Hematopoietic multipotent progenitor cell treated with erythropoietin and hydrocortisone succinate and interleukin-3 and kit ligand, for 17 days (in vitro differentiated cells): ENCODE measurements around the gene ARHGAP22.

Experiments
- DNase-seq: peaks from one replicate; pipeline ENCODE4 v3.0.0-alpha.2; 2015; ENCODE audit warnings: low spot score

ARHGAP22 gene

GRCh38 chr10:48463318-48464003 is 141.4 kb downstream of the ARHGAP22 start:
- no peak for DNase-seq

GRCh38 chr10:48462482-48463020 is 142.3 kb downstream of the ARHGAP22 start:
- DNase-seq, result no peak

- DNase-seq, result no peak
These were observed 143.0 kb downstream of the ARHGAP22 start for GRCh38 chr10:48461623-48462481.

GRCh38 chr10:48460182-48460581 is 144.7 kb downstream of the ARHGAP22 start:
- no peak for DNase-seq

GRCh38 chr10:48459270-48460150 is 145.4 kb downstream of the ARHGAP22 start:
- no peak for DNase-seq

- DNase-seq, result no peak
These were observed 146.2 kb downstream of the ARHGAP22 start for GRCh38 chr10:48458662-48459048.

- no peak for DNase-seq
These were observed 146.8 kb downstream of the ARHGAP22 start for GRCh38 chr10:48457949-48458661.

- DNase-seq, result no peak
These were observed 147.8 kb downstream of the ARHGAP22 start for GRCh38 chr10:48456808-48457761.

- no peak for DNase-seq
These were observed 148.5 kb downstream of the ARHGAP22 start for GRCh38 chr10:48456361-48456804.

GRCh38 chr10:48455392-48456151 is 149.3 kb downstream of the ARHGAP22 start:
- DNase-seq, result no peak

GRCh38 chr10:48455055-48455391 is 149.8 kb downstream of the ARHGAP22 start:
- DNase-seq, result no peak

- no peak for DNase-seq
These were observed 150.4 kb downstream of the ARHGAP22 start for GRCh38 chr10:48454302-48455054.

- DNase-seq, result no peak
These were observed 151.2 kb downstream of the ARHGAP22 start for GRCh38 chr10:48453451-48454301.

GRCh38 chr10:48452879-48453412 is 151.9 kb downstream of the ARHGAP22 start:
- no peak for DNase-seq

- DNase-seq, result no peak
These were observed 152.6 kb downstream of the ARHGAP22 start for GRCh38 chr10:48451969-48452878.

- DNase-seq, result no peak
These were observed 154.0 kb downstream of the ARHGAP22 start for GRCh38 chr10:48450741-48451466.
